IMR-90 (cell line): Measurements from ENCODE around the gene SRRM3. TPM values are rescaled to one million over a fixed set of nuclear protein-coding genes. Genes with fewer than 3 reads are reported as not detected.

Source experiments
- ATAC-seq: fragments of 200-7000 bp; cut with Tn5 transposase; 2 replicates; pipeline ENCODE4 v1.9.1; 2020; ENCODE audit warnings: low read depth, mild to moderate bottlenecking, moderate library complexity
- BruUV-seq: library from RNA; stranded (reverse); fragments of 400-500 nt; replicated peaks from 2 replicates; lab custom pipeline; 2021; lab: Mats Ljungman, UMichigan
- CTCF ChIA-PET: fragments of 300-600 bp; formaldehyde crosslinking; extraction: SDS; loops from one replicate; lab custom pipeline; 2021; ENCODE audit warnings: antibody characterized with exemption; lab: Yijun Ruan, JAX
- POLR2A ChIA-PET: fragments of 300-600 bp; sonication (Branson Sonifier 250); formaldehyde crosslinking; loops from one replicate; lab custom pipeline; 2022; ENCODE audit warnings: antibody characterized with exemption; ENCODE audit not compliant: unreplicated experiment; lab: Charles Lee
- DNase-seq: peaks from one replicate; pipeline ENCODE4 v3.0.0; 2013
- H2AFZ ChIP-seq: replicated peaks from 2 replicates; pipeline ENCODE3; 2013; ENCODE audit warnings: low read length, mild to moderate bottlenecking; ENCODE audit not compliant: poor library complexity
- H2AK5ac ChIP-seq: 2 replicates; pipeline ENCODE4 v1.6.1; 2013; ENCODE audit warnings: low read depth, low read length, inconsistent platforms
- H2AK9ac ChIP-seq: replicated peaks from 2 replicates; pipeline ENCODE3; 2013; ENCODE audit warnings: mild to moderate bottlenecking, low read depth, low read length, moderate library complexity; ENCODE audit not compliant: poor library complexity
- H2BK120ac ChIP-seq: 2 replicates; pipeline ENCODE4 v1.6.1; 2013; ENCODE audit warnings: low read depth, low read length, inconsistent platforms
- H2BK15ac ChIP-seq: 3 replicates; pipeline ENCODE4 v1.6.1; 2013; ENCODE audit warnings: low read depth, low read length, inconsistent platforms
- H2BK20ac ChIP-seq: 2 replicates; pipeline ENCODE4 v1.6.1; 2013; ENCODE audit warnings: low read depth, mild to moderate bottlenecking, inconsistent platforms, low read length, moderate library complexity
- H2BK5ac ChIP-seq: 2 replicates; pipeline ENCODE4 v1.6.1; 2013; ENCODE audit warnings: mild to moderate bottlenecking, low read depth, low read length, inconsistent platforms; ENCODE audit not compliant: poor library complexity, severe bottlenecking
- H3K14ac ChIP-seq: replicated peaks from 2 replicates; pipeline ENCODE4 v1.6.1; 2013; ENCODE audit warnings: low read depth, low read length, inconsistent platforms
- H3K18ac ChIP-seq: 2 replicates; pipeline ENCODE4 v1.6.1; 2013; ENCODE audit warnings: low read depth, low read length, control low read depth
- H3K23ac ChIP-seq: 2 replicates; pipeline ENCODE4 v1.6.1; 2013; ENCODE audit warnings: low read depth, low read length, inconsistent platforms
- H3K27ac ChIP-seq: 2 replicates; pipeline ENCODE4 v1.5.1; 2013; ENCODE audit warnings: mild to moderate bottlenecking, control low read depth, low read length; ENCODE audit not compliant: insufficient read depth
- H3K27me3 ChIP-seq: 2 replicates; pipeline ENCODE4 v1.6.1; 2013; ENCODE audit warnings: low read length; ENCODE audit not compliant: control insufficient read depth, insufficient read depth
- H3K36me3 ChIP-seq: 2 replicates; pipeline ENCODE4 v1.6.1; 2013; ENCODE audit warnings: low read length, mixed read lengths; ENCODE audit not compliant: control insufficient read depth, insufficient read depth
- H3K4ac ChIP-seq: 2 replicates; pipeline ENCODE4 v1.6.1; 2013; ENCODE audit warnings: low read depth, low read length, inconsistent platforms
- H3K4me1 ChIP-seq: 2 replicates; pipeline ENCODE4 v1.6.1; 2013; ENCODE audit warnings: low read length, mixed read lengths; ENCODE audit not compliant: control insufficient read depth, insufficient read depth
- H3K4me2 ChIP-seq: 2 replicates; pipeline ENCODE4 v1.6.1; 2013; ENCODE audit warnings: low read depth, mild to moderate bottlenecking, control low read depth, low read length, moderate library complexity
- H3K4me3 ChIP-seq: 2 replicates; pipeline ENCODE4 v1.5.1; 2013; ENCODE audit warnings: low read depth, mild to moderate bottlenecking, control low read depth, low read length, moderate library complexity; ENCODE audit not compliant: insufficient read depth
- H3K56ac ChIP-seq: 2 replicates; pipeline ENCODE4 v1.6.1; 2013; ENCODE audit warnings: low read length, inconsistent platforms; ENCODE audit not compliant: insufficient read depth; ENCODE audit errors: extremely low read depth
- H3K79me1 ChIP-seq, 2 experiments: 2 replicates each; pipeline ENCODE4 v1.6.1; 2013; ENCODE audit warnings: low read length in 2 of 2, inconsistent platforms in 1 of 2, low read depth in 1 of 2
- H3K9ac ChIP-seq: 2 replicates; pipeline ENCODE4 v1.6.1; 2013; ENCODE audit warnings: low read depth, low read length, control low read depth
- H3K9me1 ChIP-seq: 2 replicates; pipeline ENCODE4 v1.6.1; 2013; ENCODE audit warnings: low read length, inconsistent platforms; ENCODE audit not compliant: insufficient read depth
- H3K9me3 ChIP-seq: 2 replicates; pipeline ENCODE4 v1.6.1; 2013; ENCODE audit warnings: low read length; ENCODE audit not compliant: control insufficient read depth, insufficient read depth
- H4K20me1 ChIP-seq: 2 replicates; pipeline ENCODE4 v1.6.1; 2013; ENCODE audit warnings: low read length, inconsistent platforms; ENCODE audit not compliant: insufficient read depth
- H4K5ac ChIP-seq: 2 replicates; pipeline ENCODE4 v1.6.1; 2013; ENCODE audit warnings: mild to moderate bottlenecking, low read depth, low read length, control low read depth
- H4K8ac ChIP-seq, 2 experiments: 2 replicates each; pipeline ENCODE4 v1.6.1; 2013; ENCODE audit warnings: low read depth in 2 of 2, low read length in 2 of 2, control low read depth in 1 of 2, inconsistent platforms in 1 of 2
- H4K91ac ChIP-seq: 2 replicates; pipeline ENCODE4 v1.6.1; 2013; ENCODE audit warnings: low read depth, low read length, inconsistent platforms; ENCODE audit not compliant: insufficient read depth
- BHLHE40 ChIP-seq: fragments of 150-350 bp; IDR thresholded peaks from 2 replicates; pipeline ENCODE4 v1.6.1; 2016; ENCODE audit warnings: mild to moderate bottlenecking, low read depth, low read length
- CEBPB ChIP-seq: IDR thresholded peaks from 2 replicates; pipeline ENCODE4 v1.6.1; 2012; ENCODE audit warnings: low read depth, low read length, improper control_type of control experiment
- CHD1 ChIP-seq: IDR thresholded peaks from 2 replicates; pipeline ENCODE4 v1.6.1; 2012; ENCODE audit warnings: low read depth, low read length, improper control_type of control experiment
- MAFK ChIP-seq: IDR thresholded peaks from 2 replicates; pipeline ENCODE4 v1.6.1; 2012; ENCODE audit warnings: low read depth, low read length, improper control_type of control experiment
- MXI1 ChIP-seq: IDR thresholded peaks from 2 replicates; pipeline ENCODE4 v1.6.1; 2012; ENCODE audit warnings: low read depth, mild to moderate bottlenecking, low read length, moderate library complexity, borderline replicate concordance
- NFE2L2 ChIP-seq: fragments of 150-350 bp; IDR thresholded peaks from 2 replicates; pipeline ENCODE4 v1.6.1; 2016; ENCODE audit warnings: low read depth, mild to moderate bottlenecking, low read length
- POLR2A ChIP-seq: IDR thresholded peaks from 2 replicates; pipeline ENCODE4 v1.6.1; 2012; ENCODE audit warnings: mild to moderate bottlenecking, low read depth, low read length
- RAD21 ChIP-seq: IDR thresholded peaks from 2 replicates; pipeline ENCODE4 v1.6.1; 2012; ENCODE audit warnings: low read length, improper control_type of control experiment
- WGBS, 2 experiments: methylation state at CpG; one replicate each; pipeline versions ENCODE4 v1.1.5 to v1.1.7; 2013; ENCODE audit warnings: missing lambda C conversion rate in 2 of 2; ENCODE audit not compliant: insufficient read length in 1 of 2; ENCODE audit errors: extremely low coverage in 2 of 2; 5-methylcytosine and 5-hydroxymethylcytosine counted together
- dilution Hi-C: fragments of 300-500 bp; cut with HindIII; formaldehyde crosslinking; loops from one replicate; pipeline ENCODE4 v1.14.3; 2018; ENCODE audit warnings: low sequenced_read_pairs; ENCODE audit not compliant: unreplicated experiment
- in situ Hi-C: fragments of 300-500 bp; cut with MboI; formaldehyde crosslinking; loops from 3 replicates; pipeline ENCODE4 v1.14.3; 2019; ENCODE audit warnings: low sequenced_read_pairs, inconsistent platforms, mixed read lengths
- intact Hi-C: fragments of 100-400 bp; cut with micrococcal nuclease; formaldehyde crosslinking; loops from 2 replicates; pipeline ENCODE4 v1.10.0; 2022
- polyA plus RNA-seq, 3 experiments: library from polyadenylated mRNA; depleted of rRNA; stranded (reverse); fragments of >200 nt; gene quantifications; 2 replicates each; pipeline ENCODE4 v1.2.3, GENCODE V29; 2012; ENCODE audit warnings: low replicate concordance in 1 of 3
- total RNA-seq: library from RNA; depleted of rRNA; stranded (reverse); fragments of >200 nt; gene quantifications from 2 replicates; pipeline ENCODE4 v1.2.3, GENCODE V29; 2012
- TF ChIP-seq, protein P1 (sequence below): fragments of 150-350 bp; IDR thresholded peaks from 2 replicates; pipeline ENCODE4 v1.6.1; 2016; ENCODE audit warnings: low read depth, mild to moderate bottlenecking, low read length, moderate library complexity, borderline replicate concordance

The SRRM3 gene
- total and polyA plus RNA-seq, 2 of the 4 experiments (the other 2 are of a cell fraction) = 0.18 to 2.5 TPM

DNA sequence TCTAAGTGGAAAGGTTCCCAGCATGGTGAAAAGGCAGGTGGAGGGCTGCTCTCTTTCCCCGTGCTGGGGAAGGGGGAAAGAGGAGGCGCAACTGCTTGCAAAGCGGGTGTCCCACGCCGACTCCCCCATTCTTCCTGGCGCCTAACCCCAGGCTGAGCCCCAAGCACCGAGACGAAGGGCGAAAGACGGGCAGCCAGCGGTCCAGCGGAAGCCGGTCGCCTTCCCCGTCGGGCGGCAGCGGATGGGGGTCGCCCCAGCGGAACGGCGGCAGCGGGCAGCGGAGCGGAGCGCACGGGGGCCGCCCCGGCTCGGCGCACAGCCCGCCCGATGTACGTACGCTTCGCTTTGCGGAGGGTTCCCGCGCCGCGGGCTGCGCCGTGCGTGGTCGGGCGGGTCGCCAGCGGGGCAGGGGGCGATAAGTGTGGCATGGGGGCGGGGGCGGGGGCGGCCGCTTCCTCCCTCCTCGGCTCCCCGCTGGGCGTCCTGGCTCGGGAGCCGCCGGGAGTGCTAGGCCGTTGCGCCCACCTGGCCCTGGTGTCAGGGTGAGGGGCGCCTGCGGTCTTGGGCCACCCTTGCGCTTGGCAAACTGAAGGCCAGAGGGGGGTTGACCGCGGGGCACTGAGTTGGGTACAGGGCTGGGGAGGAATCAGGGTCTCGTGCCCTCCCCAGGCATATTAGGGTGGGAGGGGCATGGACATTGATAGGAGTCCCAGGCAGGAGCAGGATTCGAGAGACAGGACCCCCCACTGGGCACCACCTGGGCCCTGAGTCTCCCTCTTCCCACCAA lies 65.6 kb downstream of the SRRM3 start:
- POLR2A ChIA-PET = no interaction called here
- intact Hi-C loops = no loop called here

More for the DNA sequence above, 65.6 kb downstream of the SRRM3 start:
- Histone ChIP-seq H4K91ac (no peak overlapping the region), H3K14ac (no peak overlapping the region), H2AK9ac (peak overlapping the region; percentile 70), H3K36me3 (no peaks in the 10 kb centered on the region), H3K4me3 (0 out of 2 replicates have a peak overlapping the region, but pooled peaks have one; percentile 7), H3K4ac (no peak overlapping the region), H2AFZ (peak overlapping the region; percentile 80), H2BK5ac (no peak overlapping the region), H3K56ac (no peak overlapping the region), H4K5ac (no peak overlapping the region), H2BK20ac (no peak overlapping the region), H3K79me1 (no peaks in the 10 kb centered on the region), H3K9me1 (no peaks in the 10 kb centered on the region), H2BK15ac (no peak overlapping the region), H3K27me3 (peaks cover 44% of the 10 kb centered on the region), H3K4me2 (no peak overlapping the region), H3K4me1 (no peaks in the 10 kb centered on the region), H2AK5ac (no peak overlapping the region), H3K23ac (0 out of 2 replicates have a peak overlapping the region, but pooled peaks have one; percentile 10), H4K8ac (no peak overlapping the region), H4K20me1 (no peaks in the 10 kb centered on the region), H3K9me3 (no peaks in the 10 kb centered on the region), H3K9ac (no peak overlapping the region), H3K18ac (no peak overlapping the region), H2BK120ac (no peak overlapping the region), H3K27ac (no peak overlapping the region)
- DNase-seq (no peak), ATAC-seq (no peak; the same call in 1 of the 2 replicates)
- TF ChIP-seq BHLHE40 = no peak
- no peak for TF ChIP-seq NFE2L2
- no peak for TF ChIP-seq CHD1
- TF ChIP-seq RAD21 = no peak
- no peak for TF ChIP-seq POLR2A
- TF ChIP-seq MXI1 = no peak
- TF ChIP-seq MAFK = no peak
- TF ChIP-seq, protein P1, sequence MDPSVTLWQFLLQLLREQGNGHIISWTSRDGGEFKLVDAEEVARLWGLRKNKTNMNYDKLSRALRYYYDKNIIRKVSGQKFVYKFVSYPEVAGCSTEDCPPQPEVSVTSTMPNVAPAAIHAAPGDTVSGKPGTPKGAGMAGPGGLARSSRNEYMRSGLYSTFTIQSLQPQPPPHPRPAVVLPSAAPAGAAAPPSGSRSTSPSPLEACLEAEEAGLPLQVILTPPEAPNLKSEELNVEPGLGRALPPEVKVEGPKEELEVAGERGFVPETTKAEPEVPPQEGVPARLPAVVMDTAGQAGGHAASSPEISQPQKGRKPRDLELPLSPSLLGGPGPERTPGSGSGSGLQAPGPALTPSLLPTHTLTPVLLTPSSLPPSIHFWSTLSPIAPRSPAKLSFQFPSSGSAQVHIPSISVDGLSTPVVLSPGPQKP = no peak
- no peak for TF ChIP-seq CEBPB
- in situ Hi-C loops = no loop called here
- BruUV-seq = no TSS peak
- CTCF ChIA-PET = no interaction called here
- WGBS, 2 experiments = 0% methylated on average over 8 of the region's 68 CpGs; no CpG with 5 or more reads in 1 of the 2 experiments
- dilution Hi-C loops = no loop called here
